ENCODE results near the gene SLC2A9. TPM values are rescaled to one million over a fixed set of nuclear protein-coding genes. Genes with fewer than 3 reads are reported as not detected.

Gene SLC2A9
- total RNA-seq, 1 donor from 2014 or later: 0.54 TPM

- Histone ChIP-seq H3K4me1 (ENCODE audit: insufficient read depth, low read length) (no peaks in the 10 kb centered on the region), H3K27ac (ENCODE audit: low read depth, low read length) (no peak overlapping the region), H3K27me3 (ENCODE audit: insufficient read depth, low read length) (no peaks in the 10 kb centered on the region), H2AFZ (ENCODE audit: low read depth, low read length) (no peak overlapping the region), H3K36me3 (ENCODE audit: insufficient read depth, low read length) (no peaks in the 10 kb centered on the region), H3K9me3 (ENCODE audit: insufficient read depth, low read depth, low read length) (no peaks in the 10 kb centered on the region), H3K79me2 (ENCODE audit: insufficient read depth, low read length) (no peaks in the 10 kb centered on the region), H3K4me2 (ENCODE audit: low read length) (no peak overlapping the region), H3K9ac (ENCODE audit: low read length) (no peak overlapping the region), H4K20me1 (ENCODE audit: insufficient read depth, low read length) (no peaks in the 10 kb centered on the region), H3K4me3 (ENCODE audit: insufficient read depth, low read depth, low read length) (no peak overlapping the region)
- Mint-ChIP-seq H3K27ac (ENCODE audit: unreplicated experiment) (peak overlapping the region; percentile 85), H3K4me3 (ENCODE audit: unreplicated experiment) (no peak overlapping the region), H3K36me3 (ENCODE audit: low read depth, unreplicated experiment) (no peaks in the 10 kb centered on the region), H3K9me3 (ENCODE audit: unreplicated experiment) (peaks cover 7% of the 10 kb centered on the region), H3K4me1 (ENCODE audit: low read depth, unreplicated experiment) (peaks cover 16% of the 10 kb centered on the region), H3K27me3 (ENCODE audit: low read depth, unreplicated experiment) (peaks cover 1% of the 10 kb centered on the region)
- FAIRE-seq (peak; percentile 73), DNase-seq (ENCODE audit: low read depth) (peak; percentile 84)
- TF ChIP-seq CTCF (IDR thresholded peaks at IDR 0.05; ENCODE audit: insufficient read depth, low read depth, low read length): no peak
- TF ChIP-seq EZH2 (IDR thresholded peaks at IDR 0.05; ENCODE audit: insufficient read depth, low read length): no peak
Measured at GRCh38 chr4:10045481-10045880, 24.2 kb upstream of the SLC2A9 start.

GRCh38 chr4:10041036-10041435, 19.7 kb upstream of the SLC2A9 start:
- DNase-seq (ENCODE audit: low read depth) (no peak), FAIRE-seq (no peak)
- no peaks in the 10 kb centered on the region for H4K20me1 ChIP-seq (ENCODE audit: insufficient read depth, low read length)
- H3K9me3 ChIP-seq (ENCODE audit: insufficient read depth, low read depth, low read length): no peaks in the 10 kb centered on the region
- no peak overlapping the region for H3K4me3 ChIP-seq (ENCODE audit: insufficient read depth, low read depth, low read length)
- no peaks in the 10 kb centered on the region for H3K27me3 ChIP-seq (ENCODE audit: insufficient read depth, low read length)
- Mint-ChIP-seq H3K36me3 (ENCODE audit: low read depth, unreplicated experiment) (peaks cover 4% of the 10 kb centered on the region), H3K4me1 (ENCODE audit: low read depth, unreplicated experiment) (peaks cover 7% of the 10 kb centered on the region), H3K9me3 (ENCODE audit: unreplicated experiment) (peaks cover 7% of the 10 kb centered on the region), H3K27ac (ENCODE audit: unreplicated experiment) (peak overlapping the region; percentile 7), H3K4me3 (ENCODE audit: unreplicated experiment) (no peak overlapping the region), H3K27me3 (ENCODE audit: low read depth, unreplicated experiment) (peaks cover 6% of the 10 kb centered on the region)
- no peak overlapping the region for H3K27ac ChIP-seq (ENCODE audit: low read depth, low read length)
- no peak overlapping the region for H2AFZ ChIP-seq (ENCODE audit: low read depth, low read length)
- H3K4me1 ChIP-seq (ENCODE audit: insufficient read depth, low read length): no peaks in the 10 kb centered on the region
- H3K9ac ChIP-seq (ENCODE audit: low read length): no peak overlapping the region
- H3K36me3 ChIP-seq (ENCODE audit: insufficient read depth, low read length): no peaks in the 10 kb centered on the region
- H3K4me2 ChIP-seq (ENCODE audit: low read length): no peak overlapping the region
- TF ChIP-seq EZH2 (IDR thresholded peaks at IDR 0.05; ENCODE audit: insufficient read depth, low read length): no peak
- TF ChIP-seq CTCF (IDR thresholded peaks at IDR 0.05; ENCODE audit: insufficient read depth, low read depth, low read length): no peak
- no peaks in the 10 kb centered on the region for H3K79me2 ChIP-seq (ENCODE audit: insufficient read depth, low read length)

GRCh38 chr4:10040049-10040892, 19.0 kb upstream of the SLC2A9 start:
- Histone ChIP-seq H3K27ac (ENCODE audit: low read depth, low read length) (no peak overlapping the region), H3K9me3 (ENCODE audit: insufficient read depth, low read depth, low read length) (no peaks in the 10 kb centered on the region), H3K9ac (ENCODE audit: low read length) (no peak overlapping the region), H3K4me2 (ENCODE audit: low read length) (no peak overlapping the region), H4K20me1 (ENCODE audit: insufficient read depth, low read length) (no peaks in the 10 kb centered on the region), H3K79me2 (ENCODE audit: insufficient read depth, low read length) (no peaks in the 10 kb centered on the region), H3K27me3 (ENCODE audit: insufficient read depth, low read length) (no peaks in the 10 kb centered on the region), H3K4me3 (ENCODE audit: insufficient read depth, low read depth, low read length) (no peak overlapping the region), H3K4me1 (ENCODE audit: insufficient read depth, low read length) (no peaks in the 10 kb centered on the region), H3K36me3 (ENCODE audit: insufficient read depth, low read length) (no peaks in the 10 kb centered on the region), H2AFZ (ENCODE audit: low read depth, low read length) (no peak overlapping the region)
- no peak overlapping the region for H3K4me3 Mint-ChIP-seq (ENCODE audit: unreplicated experiment)
- no peak overlapping the region for H3K27ac Mint-ChIP-seq (ENCODE audit: unreplicated experiment)
- peaks cover 11% of the 10 kb centered on the region for H3K27me3 Mint-ChIP-seq (ENCODE audit: low read depth, unreplicated experiment)
- DNase-seq (ENCODE audit: low read depth) (no peak), FAIRE-seq (no peak)
- H3K4me1 Mint-ChIP-seq (ENCODE audit: low read depth, unreplicated experiment): peaks cover 2% of the 10 kb centered on the region
- H3K9me3 Mint-ChIP-seq (ENCODE audit: unreplicated experiment): peaks cover 7% of the 10 kb centered on the region
- TF ChIP-seq EZH2 (IDR thresholded peaks at IDR 0.05; ENCODE audit: insufficient read depth, low read length): no peak
- no peak for TF ChIP-seq CTCF (IDR thresholded peaks at IDR 0.05; ENCODE audit: insufficient read depth, low read depth, low read length)
- peaks cover 4% of the 10 kb centered on the region for H3K36me3 Mint-ChIP-seq (ENCODE audit: low read depth, unreplicated experiment)

Data from astrocyte (in vitro differentiated cells and primary cell).